ENCODE results near the gene BBOF1. TPM values are rescaled to one million over a fixed set of nuclear protein-coding genes. Genes with fewer than 3 reads are reported as not detected.

The BBOF1 gene
- total RNA-seq, 4 donors from 2014 or later, result 19.6 to 36.8 (median 22.4) TPM

GRCh38 chr14:74042296-74042695 lies 23.1 kb downstream of the BBOF1 start:
- no peak for DNase-seq
- H3K27ac ChIP-seq, result no peak overlapping the region
- H3K36me3 ChIP-seq, result peaks cover 0 to 2% of the 10 kb centered on the region in 2 donors
- no peaks in the 10 kb centered on the region for H3K4me1 ChIP-seq
- H3K9me3 ChIP-seq, result no peaks in the 10 kb centered on the region
- intact Hi-C loops (cut with DNase I), result no loop called here
- TF ChIP-seq POLR2A (IDR thresholded peaks at IDR 0.05), result no peak
- no peak for TF ChIP-seq CTCF (IDR thresholded peaks at IDR 0.05)
- WGBS, 2 donors, result 83 to 90% methylated on average over 2 of the region's 2 CpGs
- H3K27me3 ChIP-seq, result no peaks in the 10 kb centered on the region
- no peak overlapping the region for H3K4me3 ChIP-seq (replicated peaks in 1 of 3)

GRCh38 chr14:74045522-74045921 lies 26.4 kb downstream of the BBOF1 start:
- H3K9me3 ChIP-seq, result no peaks in the 10 kb centered on the region
- intact Hi-C loops (cut with DNase I), result no loop called here
- H3K4me3 ChIP-seq (replicated peaks in 1 of 3), result no peak overlapping the region
- peaks cover 0 to 9% of the 10 kb centered on the region in 2 donors for H3K36me3 ChIP-seq
- TF ChIP-seq CTCF (IDR thresholded peaks at IDR 0.05) (no peak), POLR2A (IDR thresholded peaks at IDR 0.05) (no peak)
- H3K4me1 ChIP-seq, result no peaks in the 10 kb centered on the region
- 96 to 97% methylated on average over 4 of the region's 4 CpGs for WGBS, 2 donors
- no peak for DNase-seq
- H3K27ac ChIP-seq, result no peak overlapping the region
- no peaks in the 10 kb centered on the region for H3K27me3 ChIP-seq

GRCh38 chr14:74048281-74048680 lies 29.1 kb downstream of the BBOF1 start:
- Histone ChIP-seq H3K9me3 (no peaks in the 10 kb centered on the region), H3K4me1 (no peaks in the 10 kb centered on the region), H3K27ac (no peak overlapping the region), H3K27me3 (no peaks in the 10 kb centered on the region), H3K36me3 (peaks cover 0 to 6% of the 10 kb centered on the region in 2 donors), H3K4me3 (replicated peaks in 1 of 3) (no peak overlapping the region)
- intact Hi-C loops (cut with DNase I), result no loop called here
- no peak for DNase-seq
- TF ChIP-seq CTCF (IDR thresholded peaks at IDR 0.05), result no peak
- 67 to 84% methylated on average over 3 of the region's 3 CpGs for WGBS, 2 donors

GRCh38 chr14:74049876-74050495 lies 30.8 kb downstream of the BBOF1 start:
- WGBS, 2 donors, result 67 to 74% methylated on average over 3 of the region's 3 CpGs
- DNase-seq, result no peak

More at GRCh38 chr14:74049876-74050495, 30.8 kb downstream of the BBOF1 start:
- no peaks in the 10 kb centered on the region for H3K27me3 ChIP-seq
- peaks cover 0 to 6% of the 10 kb centered on the region in 2 donors for H3K36me3 ChIP-seq
- no peak overlapping the region for H3K4me3 ChIP-seq (replicated peaks in 1 of 3)
- H3K4me1 ChIP-seq, result no peaks in the 10 kb centered on the region
- TF ChIP-seq POLR2A (IDR thresholded peaks at IDR 0.05) (no peak), CTCF (IDR thresholded peaks at IDR 0.05) (no peak)
- no peak overlapping the region for H3K27ac ChIP-seq
- intact Hi-C loops (cut with DNase I), result no loop called here
- H3K9me3 ChIP-seq, result no peaks in the 10 kb centered on the region

All from thyroid gland (tissue), 4 donors.